HEK293 (cell line): ENCODE data around the gene PLCE1.

ENCODE experiments used
- CTCF ChIA-PET: fragments of 350-600 bp; formaldehyde crosslinking; extraction: SDS; loops from one replicate; lab custom pipeline; 2021; ENCODE audit warnings: antibody characterized with exemption; lab: Yijun Ruan, JAX
- POLR2A ChIA-PET: fragments of 300-600 bp; formaldehyde crosslinking; extraction: SDS; loops from one replicate; lab custom pipeline; 2020; ENCODE audit warnings: antibody characterized with exemption, inconsistent platforms; lab: Yijun Ruan, JAX
- H3K27ac ChIP-seq: fragments of 200-500 bp; sonication (Bioruptor generic); 2 replicates; pipeline ENCODE4 v1.5.1; 2014; ENCODE audit warnings: low read depth, low read length, control low read depth, inconsistent platforms; ENCODE audit errors: extremely low read depth
- H3K36me3 ChIP-seq, 2 experiments: fragments of 200-500 bp in 1 of 2; sonication (Bioruptor generic) in 1 of 2; 1 replicate in 1 of 2; 2 replicates in 1 of 2; pipeline ENCODE4 v1.5.1; 2014 to 2017; ENCODE audit warnings: inconsistent platforms in 2 of 2, low read length in 2 of 2; ENCODE audit not compliant: control insufficient read depth in 2 of 2, insufficient read depth in 1 of 2
- H3K4me1 ChIP-seq: fragments of 200-500 bp; sonication (Bioruptor generic); 2 replicates; pipeline ENCODE4 v1.5.1; 2014; ENCODE audit warnings: mild to moderate bottlenecking, low read length, inconsistent platforms; ENCODE audit not compliant: control insufficient read depth, insufficient read depth
- H3K4me3 ChIP-seq: 2 replicates; pipeline ENCODE4 v1.5.1; 2011; ENCODE audit warnings: low read depth, mild to moderate bottlenecking, control low read depth, low read length, moderate library complexity
- H3K9me3 ChIP-seq: fragments of 200-500 bp; sonication (Bioruptor generic); 2 replicates; pipeline ENCODE4 v1.5.1; 2014; ENCODE audit warnings: low read depth, low read length, inconsistent platforms; ENCODE audit not compliant: control insufficient read depth, insufficient read depth
- HIC1 ChIP-seq: fragments of 450-650 bp; formaldehyde crosslinking; IDR thresholded peaks from 2 replicates; pipeline ENCODE4 v1.5.1; 2016; ENCODE audit warnings: missing biosample characterization, missing genetic modification characterization
- IKZF3 ChIP-seq: fragments of 450-650 bp; IDR thresholded peaks from 2 replicates; pipeline ENCODE4 v1.5.0; 2018; ENCODE audit warnings: missing biosample characterization, mild to moderate bottlenecking, missing genetic modification characterization, moderate library complexity
- MEIS1 ChIP-seq: sonication (generic); formaldehyde crosslinking; IDR thresholded peaks from 2 replicates; pipeline ENCODE4 v1.8.1; 2022; ENCODE audit warnings: missing genetic modification reagents, mild to moderate bottlenecking, borderline replicate concordance
- PBX3 ChIP-seq: sonication (generic); formaldehyde crosslinking; IDR thresholded peaks from 2 replicates; pipeline ENCODE4 v1.8.1; 2022; ENCODE audit warnings: mild to moderate bottlenecking, moderate library complexity, missing genetic modification reagents
- REST ChIP-seq: fragments of 450-650 bp; formaldehyde crosslinking; IDR thresholded peaks from 2 replicates; pipeline ENCODE4 v1.5.1; 2016; ENCODE audit warnings: missing biosample characterization, missing genetic modification characterization
- SCRT1 ChIP-seq: fragments of 450-650 bp; formaldehyde crosslinking; IDR thresholded peaks from 2 replicates; pipeline ENCODE4 v1.5.1; 2016; ENCODE audit warnings: missing biosample characterization, missing genetic modification characterization, borderline replicate concordance
- ZFP69B ChIP-seq: fragments of 450-650 bp; formaldehyde crosslinking; IDR thresholded peaks from 2 replicates; pipeline ENCODE4 v1.5.1; 2016; ENCODE audit warnings: missing biosample characterization, missing genetic modification characterization
- ZNF19 ChIP-seq: fragments of 450-650 bp; formaldehyde crosslinking; IDR thresholded peaks from 2 replicates; pipeline ENCODE4; 2016; ENCODE audit warnings: missing biosample characterization, missing genetic modification characterization, low read depth
- ZNF23 ChIP-seq: fragments of 450-650 bp; formaldehyde crosslinking; IDR thresholded peaks from 2 replicates; pipeline ENCODE4 v1.5.1; 2016; ENCODE audit warnings: missing biosample characterization, missing genetic modification characterization, borderline replicate concordance
- ZNF239 ChIP-seq: fragments of 450-650 bp; formaldehyde crosslinking; IDR thresholded peaks from 2 replicates; pipeline ENCODE4 v1.5.1; 2016; ENCODE audit warnings: missing biosample characterization, missing genetic modification characterization
- ZNF341 ChIP-seq: fragments of 450-650 bp; formaldehyde crosslinking; IDR thresholded peaks from 2 replicates; pipeline ENCODE4; 2016; ENCODE audit warnings: low read depth, missing biosample characterization, missing genetic modification characterization
- ZNF37A ChIP-seq: fragments of 450-650 bp; IDR thresholded peaks from 2 replicates; pipeline ENCODE4 v1.5.1; 2018; ENCODE audit warnings: missing biosample characterization, missing genetic modification characterization
- ZNF391 ChIP-seq: fragments of 450-650 bp; formaldehyde crosslinking; IDR thresholded peaks from 2 replicates; pipeline ENCODE4 v1.5.1; 2016; ENCODE audit warnings: low read depth, missing biosample characterization, missing genetic modification characterization, borderline replicate concordance
- ZNF488 ChIP-seq: fragments of 450-650 bp; formaldehyde crosslinking; IDR thresholded peaks from 2 replicates; pipeline ENCODE4 v1.5.1; 2016; ENCODE audit warnings: missing biosample characterization, missing genetic modification characterization
- ZNF544 ChIP-seq: fragments of 450-650 bp; formaldehyde crosslinking; IDR thresholded peaks from 2 replicates; pipeline ENCODE4 v1.5.0; 2017; ENCODE audit warnings: missing biosample characterization, missing genetic modification characterization
- ZNF571 ChIP-seq: fragments of 450-650 bp; formaldehyde crosslinking; IDR thresholded peaks from 2 replicates; pipeline ENCODE4 v1.5.0; 2017; ENCODE audit warnings: missing biosample characterization, missing genetic modification characterization
- ZNF585B ChIP-seq: fragments of 450-650 bp; formaldehyde crosslinking; IDR thresholded peaks from 2 replicates; pipeline ENCODE4 v1.5.1; 2016; ENCODE audit warnings: missing biosample characterization, missing genetic modification characterization
- ZNF76 ChIP-seq: fragments of 450-650 bp; formaldehyde crosslinking; IDR thresholded peaks from 2 replicates; pipeline ENCODE4; 2016; ENCODE audit warnings: low read depth, missing biosample characterization, missing genetic modification characterization, borderline replicate concordance
- ZSCAN16 ChIP-seq: fragments of 450-650 bp; formaldehyde crosslinking; IDR thresholded peaks from 2 replicates; pipeline ENCODE4 v1.5.1; 2016; ENCODE audit warnings: missing biosample characterization, missing genetic modification characterization
- ZSCAN23 ChIP-seq: fragments of 450-650 bp; formaldehyde crosslinking; IDR thresholded peaks from 2 replicates; pipeline ENCODE4 v1.5.1; 2016; ENCODE audit warnings: missing biosample characterization, missing genetic modification characterization

Gene PLCE1

GRCh38 chr10:94008526-94008925 is 14.8 kb downstream of the PLCE1 start:
- Histone ChIP-seq H3K4me3 (no peak overlapping the region), H3K27ac (no peak overlapping the region)
- POLR2A ChIA-PET = no interaction called here
- TF ChIP-seq ZNF23 = no peak
- no peak for TF ChIP-seq ZNF239 (tag by site-specific recombination)
- no peak for TF ChIP-seq ZNF76 (tag by site-specific recombination)
- TF ChIP-seq ZSCAN16 (tag by site-specific recombination) = no peak
- TF ChIP-seq ZFP69B (tag by site-specific recombination) = no peak
- no peak for TF ChIP-seq ZSCAN23 (tag by site-specific recombination)
- no peak for TF ChIP-seq REST (tag by site-specific recombination)
- TF ChIP-seq ZNF544 (tag by site-specific recombination) = no peak
- no peak for TF ChIP-seq ZNF19
- no peak for TF ChIP-seq PBX3 (CRISPR knock-in tag)
- TF ChIP-seq ZNF391 (tag by site-specific recombination) = no peak
- no peak for TF ChIP-seq SCRT1 (tag by site-specific recombination)
- TF ChIP-seq ZNF488 (tag by site-specific recombination) = no peak
- TF ChIP-seq MEIS1 (CRISPR knock-in tag) = no peak
- TF ChIP-seq IKZF3 (tag by site-specific recombination) = no peak
- no peak for TF ChIP-seq ZNF571 (tag by site-specific recombination)
- TF ChIP-seq, all 188 proteins: peak for 0
- H3K9me3 ChIP-seq = no peaks in the 10 kb centered on the region
- peaks cover 13% of the 10 kb centered on the region; the same call in 1 of the 2 replicates for H3K4me1 ChIP-seq
- no peaks in the 10 kb centered on the region for H3K36me3 ChIP-seq
- CTCF ChIA-PET = no interaction called here

- TF ChIP-seq ZNF585B (tag by site-specific recombination) (peak; percentile 95), HIC1 (tag by site-specific recombination) (no peak), ZNF37A (tag by site-specific recombination) (no peak), ZNF341 (tag by site-specific recombination) (no peak)
- Histone ChIP-seq H3K27ac (no peak overlapping the region), H3K36me3 (no peaks in the 10 kb centered on the region), H3K4me3 (no peak overlapping the region), H3K4me1 (peaks cover 13% of the 10 kb centered on the region; the same call in 1 of the 2 replicates), H3K9me3 (no peaks in the 10 kb centered on the region)
- ChIA-PET CTCF (no interaction called here), POLR2A (no interaction called here)
These were observed 16.4 kb downstream of the PLCE1 start for GRCh38 chr10:94010116-94010515.
